Retinal pigment epithelial cell (primary cell): Measurements from ENCODE around the gene PAX6.

Experiments
- DNase-seq: peaks from one replicate; pipeline ENCODE4 v3.0.0-alpha.2; 2010; ENCODE audit warnings: low read depth
- H3K4me3 ChIP-seq: 2 replicates; pipeline ENCODE4 v1.5.1; 2011; ENCODE audit warnings: mild to moderate bottlenecking, low read length, control low read depth, moderate library complexity
- CTCF ChIP-seq: conservative IDR thresholded peaks from 2 replicates; pipeline ENCODE4 v1.5.1; 2011; ENCODE audit warnings: low read depth, low read length, control low read depth, inconsistent platforms

Gene PAX6

GRCh38 chr11:31822175-31822926 lies 11.2 kb upstream of the PAX6 start:
- no peak overlapping the region for H3K4me3 ChIP-seq
- TF ChIP-seq CTCF, result no peak
- DNase-seq, result no peak

- DNase-seq, result no peak
- no peak for TF ChIP-seq CTCF
- no peak overlapping the region for H3K4me3 ChIP-seq
Observed at GRCh38 chr11:31821766-31822165, 10.6 kb upstream of the PAX6 start.

GRCh38 chr11:31821235-31821764 lies 10.2 kb upstream of the PAX6 start:
- no peak overlapping the region for H3K4me3 ChIP-seq
- no peak for DNase-seq
- TF ChIP-seq CTCF, result no peak

GRCh38 chr11:31820438-31820818 lies 9.3 kb upstream of the PAX6 start:
- no peak overlapping the region for H3K4me3 ChIP-seq
- DNase-seq, result no peak
- TF ChIP-seq CTCF, result no peak

GRCh38 chr11:31819621-31820437 lies 8.7 kb upstream of the PAX6 start:
- no peak for TF ChIP-seq CTCF
- DNase-seq, result no peak
- no peak overlapping the region for H3K4me3 ChIP-seq

- no peak for TF ChIP-seq CTCF
- DNase-seq, result no peak
- no peak overlapping the region for H3K4me3 ChIP-seq
Observed at GRCh38 chr11:31818874-31819331, 7.8 kb upstream of the PAX6 start.

GRCh38 chr11:31818425-31818755 lies 7.3 kb upstream of the PAX6 start:
- H3K4me3 ChIP-seq, result no peak overlapping the region
- no peak for DNase-seq
- no peak for TF ChIP-seq CTCF
